ENCODE measurements around the gene BANF1. TPM values are rescaled to one million over a fixed set of nuclear protein-coding genes. Genes with fewer than 3 reads are reported as not detected.

The BANF1 gene
- total and polyA plus RNA-seq, 4 donors = 10.7 to 100.0 (median 47.0) TPM

- WGBS = 54% methylated on average over 14 of the region's 14 CpGs
- peaks cover 0 to 4% (median 0%) of the 10 kb centered on the region in 4 donors for H3K4me1 ChIP-seq (ENCODE audit: control insufficient read depth in 4 of 4, insufficient read depth in 4 of 4, low read length in 3 of 4)
- TF ChIP-seq REST (IDR thresholded peaks at IDR 0.05) (no peak), CTCF (IDR thresholded peaks at IDR 0.05; ENCODE audit: low read depth, low read length, missing input control) (no peak), ATF3 (IDR thresholded peaks at IDR 0.05) (no peak), EGR1 (IDR thresholded peaks at IDR 0.05; ENCODE audit: low read depth in 2 of 2) (no peak), SP1 (IDR thresholded peaks at IDR 0.05) (no peak), ZBTB33 (IDR thresholded peaks at IDR 0.05) (no peak), YY1 (IDR thresholded peaks at IDR 0.05) (no peak), RXRA (IDR thresholded peaks at IDR 0.05) (no peak), HNF4A (conservative IDR thresholded peaks at IDR 0.05) (no peak), JUND (IDR thresholded peaks at IDR 0.05) (no peak), FOXA1 (IDR thresholded peaks at IDR 0.05) (no peak), RAD21 (IDR thresholded peaks at IDR 0.05) (no peak), MAX (IDR thresholded peaks at IDR 0.05) (no peak), TAF1 (conservative IDR thresholded peaks at IDR 0.05) (no peak), HNF4G (IDR thresholded peaks at IDR 0.05) (no peak), GABPA (IDR thresholded peaks at IDR 0.05 in 1 of 2, conservative IDR thresholded peaks at IDR 0.05 in 1 of 2) (no peak), NR2F2 (IDR thresholded peaks at IDR 0.05) (no peak), FOXA2 (IDR thresholded peaks at IDR 0.05) (no peak)
- H3K4me3 ChIP-seq (ENCODE audit: low read depth in 1 of 3, low read length in 3 of 3) = no peak overlapping the region
- no peaks in the 10 kb centered on the region for H3K9me3 ChIP-seq (ENCODE audit: control insufficient read depth in 4 of 4, low read length in 3 of 4)
- no peak overlapping the region for H3K9ac ChIP-seq (ENCODE audit: low read depth in 1 of 2, low read length in 2 of 2)
- no peaks in the 10 kb centered on the region for H3K36me3 ChIP-seq (ENCODE audit: control insufficient read depth in 4 of 4, insufficient read depth in 3 of 4, low read depth in 1 of 4, low read length in 3 of 4)
- no peak overlapping the region for H3K27ac ChIP-seq (ENCODE audit: low read depth in 1 of 2, low read length in 2 of 2)
- H3K27me3 ChIP-seq (ENCODE audit: control insufficient read depth in 4 of 4, insufficient read depth in 4 of 4, low read length in 3 of 4) = peaks cover 0 to 14% (median 0%) of the 10 kb centered on the region in 4 donors
- no peak for DNase-seq (ENCODE audit: low spot score)
Measured at GRCh38 chr11:66011239-66011784, 9.0 kb downstream of the BANF1 start.
